CD4-positive, CD25-positive, alpha-beta regulatory T cell (primary cell): ENCODE measurements around the gene RNF126. TPM values are rescaled to one million over a fixed set of nuclear protein-coding genes. Genes with fewer than 3 reads are reported as not detected.

Experiments used
- ATAC-seq, 2 donors: fragments of 150-1000 bp; cut with Tn5 transposase; one replicate each; pipeline ENCODE4 v1.10.0; 2021; ENCODE audit warnings: low read depth in 2 of 2, moderate number of reproducible peaks in 2 of 2, moderate library complexity in 1 of 2
- DNase-seq, 3 donors: peaks; one replicate each; pipeline versions ENCODE4 v3.0.0 to v3.0.0-alpha.2; 2012 to 2022; ENCODE audit warnings: mixed read lengths in 1 of 3
- H3K27ac ChIP-seq: one replicate; pipeline ENCODE4 v1.7.0; 2013; ENCODE audit warnings: mild to moderate bottlenecking, low read length; ENCODE audit not compliant: insufficient read depth, poor library complexity, severe bottlenecking
- H3K27me3 ChIP-seq: one replicate; pipeline ENCODE4 v1.7.0; 2013; ENCODE audit warnings: low read length; ENCODE audit not compliant: control insufficient read depth, insufficient read depth
- H3K36me3 ChIP-seq: one replicate; pipeline ENCODE4 v1.7.0; 2013; ENCODE audit warnings: mild to moderate bottlenecking, low read length, moderate library complexity; ENCODE audit not compliant: control insufficient read depth, insufficient read depth
- H3K4me1 ChIP-seq: 2 replicates; pipeline ENCODE4 v1.7.0; 2013; ENCODE audit warnings: mild to moderate bottlenecking, low read length; ENCODE audit not compliant: insufficient read depth, control insufficient read depth, poor library complexity, severe bottlenecking
- H3K4me3 ChIP-seq: one replicate; pipeline ENCODE4 v1.7.0; 2013; ENCODE audit warnings: low read depth, mild to moderate bottlenecking, low read length, moderate library complexity
- H3K9me3 ChIP-seq, 2 experiments: 1 replicate in 1 of 2; 2 replicates in 1 of 2; pipeline ENCODE4 v1.7.0; 2013; ENCODE audit warnings: low read length in 2 of 2, mild to moderate bottlenecking in 1 of 2, moderate library complexity in 1 of 2; ENCODE audit not compliant: control insufficient read depth in 2 of 2
- H3K27ac Mint-ChIP-seq, 3 donors: one replicate each; pipeline ENCODE4 v1.8.0; 2020 to 2022; ENCODE audit warnings: mild to moderate bottlenecking in 3 of 3, mixed read lengths in 3 of 3, moderate library complexity in 2 of 3
- H3K27me3 Mint-ChIP-seq: one replicate; pipeline ENCODE4 v1.8.0; 2022; ENCODE audit warnings: mild to moderate bottlenecking, mixed read lengths
- H3K36me3 Mint-ChIP-seq: one replicate; pipeline ENCODE4 v1.8.0; 2020; ENCODE audit warnings: mixed read lengths
- H3K4me1 Mint-ChIP-seq, 4 donors: one replicate each; pipeline ENCODE4 v1.8.0; 2020 to 2022; ENCODE audit warnings: mixed read lengths in 4 of 4, mild to moderate bottlenecking in 1 of 4
- H3K4me3 Mint-ChIP-seq, 4 donors: one replicate each; pipeline ENCODE4 v1.8.0; 2020 to 2022; ENCODE audit warnings: mild to moderate bottlenecking in 4 of 4, mixed read lengths in 4 of 4, moderate library complexity in 3 of 4
- H3K9me3 Mint-ChIP-seq, 7 donors: one replicate each; pipeline ENCODE4 v1.8.0; 2020 to 2022; ENCODE audit warnings: mixed read lengths in 7 of 7, mild to moderate bottlenecking in 3 of 7, moderate library complexity in 2 of 7
- polyA plus RNA-seq, 4 donors: library from polyadenylated mRNA; unstranded; fragments of 300-500 nt; fragmentation: Illumina TruSeq; gene quantifications; one replicate each; pipeline ENCODE4 v1.2.3, GENCODE V29; 2021
- total RNA-seq: library from RNA; stranded (reverse); gene quantifications from one replicate; pipeline ENCODE4 v1.2.3, GENCODE V29; 2022

The RNF126 gene
- total and polyA plus RNA-seq, 5 donors from 2014 or later, result 57.2 to 124 (median 78.5) TPM

DNA sequence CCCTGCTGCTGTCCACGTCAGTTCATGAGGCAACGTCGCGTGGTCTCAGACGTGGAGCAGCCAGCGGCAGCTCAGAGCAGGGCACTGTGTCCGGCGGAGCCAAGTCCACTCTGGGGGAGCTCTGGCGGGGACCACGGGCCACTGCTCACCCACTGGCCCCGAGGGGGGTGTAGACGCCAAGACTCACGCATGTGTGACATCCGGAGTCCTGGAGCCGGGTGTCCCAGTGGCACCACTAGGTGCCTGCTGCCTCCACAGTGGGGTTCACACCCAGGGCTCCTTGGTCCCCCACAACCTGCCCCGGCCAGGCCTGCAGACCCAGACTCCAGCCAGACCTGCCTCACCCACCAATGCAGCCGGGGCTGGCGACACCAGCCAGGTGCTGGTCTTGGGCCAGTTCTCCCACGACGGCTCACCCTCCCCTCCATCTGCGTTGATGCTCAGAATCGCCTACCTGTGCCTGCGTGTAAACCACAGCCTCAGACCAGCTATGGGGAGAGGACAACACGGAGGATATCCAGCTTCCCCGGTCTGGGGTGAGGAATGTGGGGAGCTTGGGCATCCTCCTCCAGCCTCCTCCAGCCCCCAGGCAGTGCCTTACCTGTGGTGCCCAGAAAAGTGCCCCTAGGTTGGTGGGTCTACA lies 19.8 kb upstream of the RNF126 start:
- no peak for ATAC-seq
- no peak for DNase-seq
- peak overlapping the region in 1 of 3 donors; percentile 62 for H3K27ac Mint-ChIP-seq
- peak overlapping the region in 1 of 4 donors; percentile 33 for H3K4me3 Mint-ChIP-seq
- Histone ChIP-seq H3K27ac (no peak overlapping the region), H3K4me1 (peaks cover 14% of the 10 kb centered on the region), H3K9me3 (no peaks in the 10 kb centered on the region), H3K36me3 (no peaks in the 10 kb centered on the region), H3K4me3 (no peak overlapping the region), H3K27me3 (no peaks in the 10 kb centered on the region)
- H3K27me3 Mint-ChIP-seq, result no peaks in the 10 kb centered on the region
- H3K36me3 Mint-ChIP-seq, result no peaks in the 10 kb centered on the region
- peaks cover 0 to 3% (median 0%) of the 10 kb centered on the region in 7 donors for H3K9me3 Mint-ChIP-seq
- H3K4me1 Mint-ChIP-seq, result peaks cover 0 to 10% (median 0%) of the 10 kb centered on the region in 4 donors

DNA sequence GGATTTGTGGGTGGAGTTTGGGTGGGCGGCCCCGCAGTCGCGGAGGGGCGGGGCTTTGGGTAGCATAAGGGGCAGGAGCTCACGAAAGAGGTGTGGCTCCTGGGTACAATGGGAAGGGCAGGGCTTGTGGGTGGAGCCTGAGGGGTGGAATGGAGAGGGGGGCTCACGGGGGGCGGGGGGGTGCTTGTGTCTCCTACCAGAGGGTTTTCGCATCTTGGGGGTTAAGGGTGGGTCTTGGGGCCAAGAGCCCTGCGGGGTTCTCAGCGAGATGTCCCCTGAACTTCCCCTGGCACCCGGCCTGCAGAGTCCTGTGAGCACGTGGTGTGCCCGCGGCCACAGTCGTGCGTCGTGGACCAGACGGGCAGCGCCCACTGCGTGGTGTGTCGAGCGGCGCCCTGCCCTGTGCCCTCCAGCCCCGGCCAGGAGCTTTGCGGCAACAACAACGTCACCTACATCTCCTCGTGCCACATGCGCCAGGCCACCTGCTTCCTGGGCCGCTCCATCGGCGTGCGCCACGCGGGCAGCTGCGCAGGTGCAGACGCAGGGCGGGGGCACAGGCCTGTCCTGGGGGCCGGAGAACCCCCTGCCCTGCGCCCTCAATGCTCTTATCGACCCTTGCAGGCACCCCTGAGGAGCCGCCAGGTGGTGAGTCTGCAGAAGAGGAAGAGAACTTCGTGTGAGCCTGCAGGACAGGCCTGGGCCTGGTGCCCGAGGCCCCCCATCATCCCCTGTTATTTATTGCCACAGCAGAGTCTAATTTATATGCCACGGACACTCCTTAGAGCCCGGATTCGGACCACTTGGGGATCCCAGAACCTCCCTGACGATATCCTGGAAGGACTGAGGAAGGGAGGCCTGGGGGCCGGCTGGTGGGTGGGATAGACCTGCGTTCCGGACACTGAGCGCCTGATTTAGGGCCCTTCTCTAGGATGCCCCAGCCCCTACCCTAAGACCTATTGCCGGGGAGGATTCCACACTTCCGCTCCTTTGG lies 18.3 kb upstream of the RNF126 start:
- no peak for ATAC-seq
- no peaks in the 10 kb centered on the region for H3K27me3 Mint-ChIP-seq
- H3K4me1 Mint-ChIP-seq, result peaks cover 0 to 10% (median 0%) of the 10 kb centered on the region in 4 donors

DNA sequence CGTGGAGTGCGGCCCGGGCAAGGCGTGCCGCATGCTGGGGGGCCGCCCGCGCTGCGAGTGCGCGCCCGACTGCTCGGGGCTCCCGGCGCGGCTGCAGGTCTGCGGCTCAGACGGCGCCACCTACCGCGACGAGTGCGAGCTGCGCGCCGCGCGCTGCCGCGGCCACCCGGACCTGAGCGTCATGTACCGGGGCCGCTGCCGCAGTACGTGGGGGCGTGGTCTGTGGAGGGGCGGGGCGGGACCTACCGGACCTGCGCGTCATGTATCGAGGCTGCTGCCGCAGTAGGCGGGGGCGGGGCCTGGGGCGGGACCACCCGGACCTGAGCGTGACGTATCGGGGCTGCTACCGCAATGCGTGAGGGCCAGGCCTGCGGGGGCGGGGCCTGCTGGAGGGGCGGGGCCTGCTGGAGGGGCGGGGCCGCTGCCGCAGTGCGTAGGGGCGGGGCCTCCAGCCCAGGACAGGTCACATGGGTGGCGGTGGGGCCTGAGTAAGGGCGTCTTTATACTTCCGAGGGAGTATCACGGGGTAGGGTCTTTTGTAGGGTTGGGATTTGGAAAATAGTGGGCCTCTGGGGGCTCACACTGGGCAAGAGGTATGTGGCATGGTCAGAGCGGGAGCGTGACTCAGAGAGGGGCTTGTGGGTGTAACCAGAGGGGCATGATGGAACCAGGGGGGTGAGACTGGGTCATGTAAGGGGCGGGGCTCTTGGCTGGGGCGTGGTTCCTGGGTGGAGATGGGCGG lies 17.4 kb upstream of the RNF126 start:
- Mint-ChIP-seq H3K36me3 (no peaks in the 10 kb centered on the region), H3K4me1 (peaks cover 0 to 10% (median 0%) of the 10 kb centered on the region in 4 donors)

More for the DNA sequence above, 18.3 kb upstream of the RNF126 start:
- Mint-ChIP-seq H3K36me3 (no peaks in the 10 kb centered on the region), H3K27ac (peak overlapping the region; percentile 79 to 98 (median 88)), H3K4me3 (peak overlapping the region in 3 of 4 donors; percentile 87 to 95 (median 92)), H3K9me3 (peaks cover 0 to 3% (median 0%) of the 10 kb centered on the region in 7 donors)
- Histone ChIP-seq H3K9me3 (no peaks in the 10 kb centered on the region), H3K27me3 (no peaks in the 10 kb centered on the region), H3K4me3 (no peak overlapping the region), H3K4me1 (peaks cover 14% of the 10 kb centered on the region), H3K36me3 (no peaks in the 10 kb centered on the region), H3K27ac (peak overlapping the region; percentile 81)
- DNase-seq, result peak; percentile 32 to 89 (median 37)

DNA sequence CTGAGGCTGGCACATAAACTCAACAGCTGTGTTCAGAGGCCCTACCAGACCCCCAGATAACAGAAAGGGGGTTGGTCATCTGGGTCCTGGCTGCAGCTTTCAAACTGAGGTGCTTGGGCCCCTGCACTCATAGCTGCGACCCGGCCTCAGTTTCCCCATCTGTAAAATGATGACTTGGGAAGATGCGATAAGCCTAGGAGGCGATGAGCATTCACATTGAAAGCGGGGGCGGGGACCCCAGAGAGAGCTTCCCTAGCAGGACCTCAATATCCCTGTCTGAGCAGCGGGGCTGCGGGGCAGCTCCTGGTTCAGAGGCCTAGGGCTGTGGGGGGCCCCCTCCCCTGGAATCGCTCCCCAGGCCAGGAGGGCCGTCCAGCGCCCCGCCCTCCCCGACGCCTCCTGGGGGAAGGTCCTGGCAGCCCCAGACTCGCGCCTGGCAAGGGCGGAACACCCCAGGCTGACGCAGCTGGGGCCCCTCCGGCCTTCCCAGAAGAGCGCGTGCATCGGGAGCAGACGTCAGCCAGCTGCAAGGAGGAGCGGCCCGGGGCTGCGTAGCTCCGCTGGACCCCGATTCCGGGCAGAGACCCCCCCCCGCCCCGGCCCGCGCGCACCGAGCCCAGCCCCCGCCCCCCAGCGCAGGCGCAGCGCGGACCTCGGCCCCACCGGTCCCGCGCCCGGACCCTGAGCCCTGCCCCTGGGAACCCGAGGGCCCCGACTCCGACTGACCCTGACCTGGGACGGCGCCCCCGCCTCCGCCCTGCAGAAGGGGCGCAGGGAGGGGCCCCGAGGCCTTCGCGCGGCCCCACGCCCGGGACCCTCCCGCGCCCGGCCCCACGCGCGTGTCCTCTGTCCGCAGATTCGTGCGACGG lies 16.6 kb upstream of the RNF126 start:
- Mint-ChIP-seq H3K4me3 (peak overlapping the region; percentile 47 to 92 (median 84)), H3K27ac (no peak overlapping the region)
- peak overlapping the region; percentile 33 for H3K27ac ChIP-seq

More for the DNA sequence above, 17.4 kb upstream of the RNF126 start:
- peak; percentile 96 to 99 (median 98) for DNase-seq
- Mint-ChIP-seq H3K27me3 (peaks cover 1% of the 10 kb centered on the region), H3K27ac (peak overlapping the region; percentile 79 to 98 (median 88)), H3K4me3 (peak overlapping the region; percentile 87 to 95 (median 92)), H3K9me3 (no peaks in the 10 kb centered on the region)
- Histone ChIP-seq H3K27ac (peak overlapping the region; percentile 81), H3K36me3 (no peaks in the 10 kb centered on the region), H3K9me3 (no peaks in the 10 kb centered on the region), H3K4me1 (peaks cover 14% of the 10 kb centered on the region), H3K4me3 (peak overlapping the region; percentile 53), H3K27me3 (no peaks in the 10 kb centered on the region)
- peak; percentile 81 to 83 for ATAC-seq

DNA sequence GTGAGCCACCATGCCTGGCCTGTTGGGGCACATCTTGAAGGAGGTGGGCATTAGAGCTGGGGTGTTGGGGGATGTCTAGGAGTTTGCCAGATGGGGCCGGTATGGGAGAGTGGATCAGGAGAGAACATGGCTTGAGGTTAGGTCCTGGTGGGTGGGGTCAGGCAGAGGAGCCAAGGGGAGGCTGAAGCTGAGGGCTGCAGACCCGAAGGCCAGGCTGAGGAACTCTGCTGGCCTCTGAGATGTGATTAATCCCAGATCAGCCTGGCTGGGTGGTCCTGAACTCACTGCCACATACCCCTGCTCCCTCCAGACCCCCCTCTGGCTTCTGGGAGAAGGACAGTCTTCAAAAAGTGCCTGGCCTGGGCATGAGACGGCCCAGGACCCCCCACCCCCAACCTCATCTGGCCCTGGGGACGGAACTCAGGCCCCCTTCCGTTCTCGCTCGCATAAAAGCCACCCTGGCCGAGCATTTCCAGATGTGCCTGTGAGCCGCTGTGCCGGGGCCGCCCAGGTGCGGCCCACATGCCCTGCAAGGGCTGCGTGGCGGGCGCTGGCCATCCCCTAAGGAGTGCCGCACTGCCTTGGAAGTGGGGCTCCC lies 15.9 kb upstream of the RNF126 start:
- no peaks in the 10 kb centered on the region for H3K36me3 Mint-ChIP-seq
- Histone ChIP-seq H3K27me3 (no peaks in the 10 kb centered on the region), H3K27ac (no peak overlapping the region), H3K4me3 (no peak overlapping the region), H3K4me1 (peaks cover 14% of the 10 kb centered on the region), H3K36me3 (no peaks in the 10 kb centered on the region), H3K9me3 (no peaks in the 10 kb centered on the region)
- H3K4me3 Mint-ChIP-seq, result peak overlapping the region; percentile 70 to 80 (median 74)
- ATAC-seq (no peak), DNase-seq (no peak)
- peak overlapping the region in 1 of 3 donors; percentile 52 for H3K27ac Mint-ChIP-seq
- H3K27me3 Mint-ChIP-seq, result peaks cover 7% of the 10 kb centered on the region
- H3K9me3 Mint-ChIP-seq, result no peaks in the 10 kb centered on the region
- H3K4me1 Mint-ChIP-seq, result peaks cover 0 to 14% (median 0%) of the 10 kb centered on the region in 4 donors

More for the DNA sequence above, 16.6 kb upstream of the RNF126 start:
- Histone ChIP-seq H3K4me1 (peaks cover 14% of the 10 kb centered on the region), H3K9me3 (no peaks in the 10 kb centered on the region), H3K27me3 (no peaks in the 10 kb centered on the region), H3K4me3 (no peak overlapping the region), H3K36me3 (no peaks in the 10 kb centered on the region)
- Mint-ChIP-seq H3K4me1 (peaks cover 0 to 14% (median 0%) of the 10 kb centered on the region in 4 donors), H3K9me3 (no peaks in the 10 kb centered on the region), H3K27me3 (peaks cover 7% of the 10 kb centered on the region), H3K36me3 (no peaks in the 10 kb centered on the region)
- no peak for DNase-seq
- ATAC-seq, result no peak

DNA sequence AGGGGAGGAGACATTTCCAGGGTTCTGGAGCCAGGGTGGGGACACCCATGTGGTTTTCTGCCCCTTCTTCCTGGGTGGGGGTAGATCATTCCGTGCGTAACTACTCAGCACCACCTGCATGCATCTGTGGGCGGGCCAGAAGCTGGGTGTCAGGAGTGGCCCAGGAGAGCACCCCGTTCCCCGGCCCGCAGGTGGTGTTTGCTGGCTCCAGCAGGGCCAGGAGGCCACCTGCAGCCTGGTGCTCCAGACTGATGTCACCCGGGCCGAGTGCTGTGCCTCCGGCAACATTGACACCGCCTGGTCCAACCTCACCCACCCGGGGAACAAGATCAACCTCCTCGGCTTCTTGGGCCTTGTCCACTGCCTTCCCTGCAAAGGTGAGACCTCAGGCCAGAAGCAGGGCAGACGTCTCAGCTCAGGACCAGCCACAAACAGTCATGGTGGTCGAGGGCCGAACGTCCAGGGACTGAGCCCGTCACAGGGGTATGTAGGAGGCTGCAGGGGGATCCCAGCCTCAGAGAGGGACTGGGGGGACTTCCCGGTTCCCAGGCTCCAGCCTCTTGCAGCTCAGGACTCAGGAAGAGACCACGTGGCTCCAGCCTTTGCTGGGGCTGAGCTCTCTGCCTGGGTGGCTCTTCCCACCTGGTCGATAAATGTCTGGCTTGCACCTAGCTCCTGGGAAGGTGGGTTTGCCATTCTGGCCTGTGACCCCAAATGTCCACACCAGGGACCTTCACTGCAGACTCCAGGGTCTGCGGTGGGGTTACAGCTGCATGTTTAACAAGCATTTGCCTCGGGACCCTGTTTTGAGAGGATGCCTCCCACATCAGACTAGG lies 14.8 kb upstream of the RNF126 start:
- no peak for DNase-seq
- H3K9me3 Mint-ChIP-seq, result no peaks in the 10 kb centered on the region
- Histone ChIP-seq H3K9me3 (no peaks in the 10 kb centered on the region), H3K27ac (no peak overlapping the region), H3K4me3 (no peak overlapping the region), H3K36me3 (no peaks in the 10 kb centered on the region), H3K27me3 (no peaks in the 10 kb centered on the region), H3K4me1 (peaks cover 14% of the 10 kb centered on the region)
- H3K4me1 Mint-ChIP-seq, result peaks cover 0 to 14% (median 0%) of the 10 kb centered on the region in 4 donors
- peaks cover 15% of the 10 kb centered on the region for H3K27me3 Mint-ChIP-seq
- no peak overlapping the region for H3K27ac Mint-ChIP-seq
- H3K4me3 Mint-ChIP-seq, result peak overlapping the region; percentile 19 to 71 (median 39)
- ATAC-seq, result no peak
- no peaks in the 10 kb centered on the region for H3K36me3 Mint-ChIP-seq
